ENCODE results near the gene RFNG. TPM values are rescaled to one million over a fixed set of nuclear protein-coding genes. Genes with fewer than 3 reads are reported as not detected.

RFNG gene
- 23.5 and 26.9 TPM in 2 replicates for total RNA-seq

GRCh38 chr17:82051776-82052637 lies at the start of gene RFNG, which contains the start of gene GPS1:
Gene RFNG (minus strand): TSS chr17:82051811. CDS start chr17:82051766, 45 bp downstream.
Gene GPS1 (plus strand): TSS chr17:82051898. CDS start chr17:82051932, 34 bp downstream.

GRCh38 chr17:82098169-82098938 lies 46.7 kb upstream of the RFNG start, which contains the start of gene FASN:
Gene FASN (minus strand): TSS chr17:82098236. CDS start chr17:82096445, 1,791 bp downstream.

GRCh38 chr17:82065638-82066303 lies 14.2 kb upstream of the RFNG start, which contains the start of gene DUS1L:
Gene DUS1L (minus strand): TSS chr17:82065804. CDS start chr17:82065059, 745 bp downstream.

GRCh38 chr17:82037092-82037888 lies 14.3 kb downstream of the RFNG start, which contains the start of gene DCXR:
Gene DCXR (minus strand): TSS chr17:82037697. CDS start chr17:82037682, 15 bp downstream.

GRCh38 chr17:82031303-82031884 lies 20.2 kb downstream of the RFNG start, which contains the start of gene RAC3:
Gene RAC3 (plus strand): TSS chr17:82031678. CDS start chr17:82031762, 84 bp downstream.

GRCh38 chr17:82022981-82023446 lies 28.6 kb downstream of the RFNG start, which contains the start of gene LRRC45:
Gene LRRC45 (plus strand): TSS chr17:82023305. CDS start chr17:82023644, 339 bp downstream.

GRCh38 chr17:82022310-82022980 lies 29.2 kb downstream of the RFNG start, which contains the start of gene CENPX:
Gene CENPX (minus strand): TSS chr17:82022878. CDS start chr17:82022861, 17 bp downstream.

Other genes starting within 250 kb of the RFNG start
- gene GCGR, start 247.7 kb downstream of the RFNG start, total RNA-seq = not detected in 2 replicates
- gene MCRIP1, start 218.5 kb downstream of the RFNG start, total RNA-seq = 124 and 145 TPM in 2 replicates
- gene PPP1R27, start 216.8 kb downstream of the RFNG start, total RNA-seq = not detected in 2 replicates
- 1,018 and 1,063 TPM in 2 replicates for gene P4HB, start 191.3 kb downstream of the RFNG start, total RNA-seq
- 110 and 179 TPM in 2 replicates for gene ARHGDIA, start 180.5 kb downstream of the RFNG start, total RNA-seq
- 109 and 156 TPM in 2 replicates for gene ALYREF, start 160.2 kb downstream of the RFNG start, total RNA-seq
- gene ANAPC11, start 160.1 kb downstream of the RFNG start, total RNA-seq = 201 and 265 TPM in 2 replicates
- 0.37 and 0.40 TPM in 2 replicates for gene NPB, start 149.6 kb downstream of the RFNG start, total RNA-seq
- 55.0 and 60.2 TPM in 2 replicates for gene PCYT2, start 140.4 kb downstream of the RFNG start, total RNA-seq
- gene SIRT7, start 133.6 kb downstream of the RFNG start, total RNA-seq = 14.6 and 18.5 TPM in 2 replicates
- gene MAFG, start 124.1 kb downstream of the RFNG start, total RNA-seq = 17.0 and 17.3 TPM in 2 replicates
- gene PYCR1, start 114.5 kb downstream of the RFNG start, total RNA-seq = 54.8 and 61.3 TPM in 2 replicates
- under 0.01 TPM in 1 of 2 replicates, not detected in the other for gene MYADML2, start 104.6 kb downstream of the RFNG start, total RNA-seq
- gene NOTUM, start 90.6 kb downstream of the RFNG start, total RNA-seq = under 0.01 TPM in 1 of 2 replicates, not detected in the other
- gene ASPSCR1, start 74.2 kb downstream of the RFNG start, total RNA-seq = 26.6 and 28.8 TPM in 2 replicates
- 26.2 and 35.1 TPM in 2 replicates for gene CENPX, start 28.9 kb downstream of the RFNG start, total RNA-seq
- 12.0 and 17.8 TPM in 2 replicates for gene LRRC45, start 28.5 kb downstream of the RFNG start, total RNA-seq
- gene RAC3, start 20.1 kb downstream of the RFNG start, total RNA-seq = 4.4 and 4.8 TPM in 2 replicates
- 38.7 and 43.1 TPM in 2 replicates for gene DCXR, start 14.1 kb downstream of the RFNG start, total RNA-seq
- gene GPS1, start 87 bp upstream of the RFNG start, total RNA-seq = 76.9 and 97.9 TPM in 2 replicates
- gene DUS1L, start 14.0 kb upstream of the RFNG start, total RNA-seq = 35.7 and 50.7 TPM in 2 replicates
- gene FASN, start 46.4 kb upstream of the RFNG start, total RNA-seq = 79.8 and 118 TPM in 2 replicates
- gene CCDC57, start 161.0 kb upstream of the RFNG start, total RNA-seq = 13.6 and 14.3 TPM in 2 replicates
- gene SLC16A3, start 177.2 kb upstream of the RFNG start, total RNA-seq = 80.5 and 118 TPM in 2 replicates
- 43.5 and 45.8 TPM in 2 replicates for gene CSNK1D, start 221.9 kb upstream of the RFNG start, total RNA-seq

Measured in aortic smooth muscle cell (primary cell).